NCI-H187 treated with DMSO at 0.1 percent for 48 hours (cell line): ENCODE data around the gene CEP95.
"Not testable (repeated sequence)": the region's sequence is repeated elsewhere in the genome, so short reads cannot be mapped to it uniquely, and the experiment has no call there.

ENCODE experiments used
- DNase-seq: peaks from one replicate; lab custom pipeline; 2025; lab: John Stamatoyannopoulos, UW

CEP95 gene

GRCh38 chr17:64573214-64573613 lies 66.4 kb downstream of the CEP95 start:
- no peak for DNase-seq

- no peak for DNase-seq
These were observed 67.9 kb downstream of the CEP95 start for GRCh38 chr17:64574646-64575045.

DNA sequence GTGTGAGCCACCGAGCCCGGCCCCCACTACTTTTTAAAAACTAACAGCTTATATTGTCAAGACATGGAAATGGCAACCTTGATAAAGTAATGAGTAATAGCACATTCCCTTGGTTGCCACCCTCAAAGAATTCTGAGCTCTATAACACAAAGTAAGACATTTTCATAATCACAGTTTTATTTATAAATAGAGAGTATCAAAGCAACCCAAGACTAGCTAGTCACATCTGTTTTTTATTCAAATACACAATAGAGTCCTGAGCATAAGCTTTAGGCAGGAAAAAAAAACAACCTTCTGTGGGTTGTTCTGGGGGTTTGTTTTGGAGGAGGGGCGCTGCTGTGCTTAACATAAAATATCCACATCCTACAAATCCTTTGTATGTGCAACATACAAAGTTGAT lies 68.7 kb downstream of the CEP95 start:
- DNase-seq = no peak

DNA sequence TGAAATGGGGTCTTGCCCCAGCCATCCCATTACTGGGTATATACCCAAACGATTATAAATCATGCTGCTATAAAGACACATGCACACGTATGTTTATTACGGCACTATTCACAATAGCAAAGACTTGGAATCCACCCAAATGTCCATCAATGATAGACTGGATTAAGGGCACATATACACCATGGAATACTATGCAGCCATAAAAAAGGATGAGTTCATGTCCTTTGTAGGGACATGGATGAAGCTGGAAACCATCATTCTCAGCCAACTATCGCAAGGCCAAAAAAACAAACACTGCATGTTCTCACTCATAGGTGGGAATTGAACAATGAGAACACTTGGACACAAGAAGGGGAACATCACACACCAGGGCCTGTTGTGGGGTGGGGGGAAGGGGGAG lies 70.2 kb downstream of the CEP95 start:
- not testable (repeated sequence) for DNase-seq

GRCh38 chr17:64579917-64580316 lies 73.1 kb downstream of the CEP95 start:
- DNase-seq = no peak

GRCh38 chr17:64580384-64581315 lies 73.9 kb downstream of the CEP95 start:
- DNase-seq = no peak

DNA sequence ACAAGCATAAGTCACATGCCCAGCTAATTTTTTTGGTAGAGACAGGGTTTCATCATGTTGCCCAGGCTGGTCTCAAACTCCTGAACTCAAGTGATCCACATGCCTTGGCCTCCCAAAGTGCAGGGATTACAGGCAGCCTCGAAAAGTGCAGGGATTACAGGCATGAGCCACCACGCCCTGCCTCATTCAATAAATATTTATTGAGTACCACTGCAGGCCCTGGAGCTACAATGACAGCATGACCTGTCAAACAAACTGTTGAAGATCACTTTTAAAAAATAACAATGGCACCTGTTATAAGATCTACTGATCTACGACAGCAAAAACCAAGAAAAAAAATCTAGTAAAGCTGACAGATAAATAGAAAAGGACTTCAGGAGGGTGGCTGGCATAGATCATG lies 76.3 kb downstream of the CEP95 start:
- DNase-seq = no peak

DNA sequence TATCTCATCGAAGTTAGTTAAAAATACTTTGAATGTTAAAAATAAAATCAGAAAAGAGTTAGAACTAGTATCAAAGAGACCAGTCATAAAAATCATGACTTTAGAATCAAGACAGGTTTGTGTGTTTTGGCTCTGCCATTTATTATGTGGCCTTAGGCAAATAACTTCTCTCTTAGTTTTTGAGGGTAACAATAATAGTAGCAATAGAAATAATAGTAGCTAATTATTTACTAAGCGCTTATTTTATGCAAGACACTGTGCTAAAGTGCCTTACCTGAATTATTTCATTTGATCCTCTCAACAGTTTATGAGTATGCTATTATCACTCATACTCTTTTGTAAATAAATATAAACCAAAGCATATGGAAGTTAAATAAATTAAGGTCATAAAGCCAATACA lies 78.4 kb downstream of the CEP95 start:
- DNase-seq = no peak
